Activated T-helper 1 cell treated with anti-CD3 and anti-CD28 coated beads, Interleukin-12 subunit alpha, Interleukin-12 subunit beta, Interleukin-2, Interleukin-4 antibody, amounts not matched to agents 30 ng/mL and 10 ng/mL and 1 ng/mL, durations not matched to agents 14 hours and 24 hours and 36 hours (primary cell): Measurements from ENCODE around the gene CD69. TPM values are rescaled to one million over a fixed set of nuclear protein-coding genes. Genes with fewer than 3 reads are reported as not detected.
"Not testable (repeated sequence)": the region's sequence is repeated elsewhere in the genome, so short reads cannot be mapped to it uniquely, and the experiment has no call there.

ENCODE experiments used
- DNase-seq: peaks from one replicate; pipeline ENCODE4 v3.0.0; 2021; ENCODE audit warnings: low spot score
- H3K27ac Mint-ChIP-seq: one replicate; pipeline ENCODE4 v1.8.0; 2021; ENCODE audit warnings: mild to moderate bottlenecking, mixed read lengths
- H3K27me3 Mint-ChIP-seq: one replicate; pipeline ENCODE4 v1.8.0; 2022; ENCODE audit warnings: mild to moderate bottlenecking, moderate library complexity, mixed read lengths; ENCODE audit not compliant: insufficient read depth
- H3K36me3 Mint-ChIP-seq: one replicate; pipeline ENCODE4 v1.8.0; 2021; ENCODE audit warnings: low read depth, mixed read lengths
- H3K4me1 Mint-ChIP-seq: one replicate; pipeline ENCODE4 v1.8.0; 2021; ENCODE audit warnings: low read depth, mixed read lengths
- H3K4me3 Mint-ChIP-seq: one replicate; pipeline ENCODE4 v1.8.0; 2021; ENCODE audit warnings: mild to moderate bottlenecking, moderate library complexity, mixed read lengths
- H3K9me3 Mint-ChIP-seq: one replicate; pipeline ENCODE4 v1.8.0; 2021; ENCODE audit warnings: mixed read lengths
- intact Hi-C: fragments of 100-400 bp; cut with micrococcal nuclease; formaldehyde crosslinking; loops from one replicate; pipeline ENCODE4 v1.15.1; 2024
- total RNA-seq: library from RNA; stranded (reverse); gene quantifications from 2 replicates; pipeline ENCODE4 v1.2.3, GENCODE V29; 2022

The CD69 gene
- total RNA-seq, 1 donor from 2014 or later, result 93.2 TPM

DNA sequence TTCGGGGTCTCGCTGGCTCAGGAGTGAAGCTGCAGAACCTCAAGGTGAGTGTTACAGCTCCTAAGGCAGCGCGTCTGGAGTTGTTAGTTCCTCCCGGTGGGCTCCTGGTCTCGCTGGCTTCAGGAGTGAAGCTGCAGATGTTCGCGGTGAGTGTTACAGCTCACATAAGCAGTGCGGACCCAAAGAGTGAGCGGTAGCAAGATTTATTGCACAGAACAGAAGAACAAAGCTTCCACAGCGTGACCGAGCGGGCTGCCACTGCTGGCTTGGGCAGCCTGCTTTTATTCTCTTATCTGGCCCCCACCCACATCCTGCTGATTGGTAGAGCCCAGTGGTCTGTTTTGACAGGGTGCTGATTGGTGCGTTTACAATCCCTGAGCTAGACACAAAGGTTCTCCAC is 21.8 kb downstream of the CD69 start:
- not testable (repeated sequence) for DNase-seq, H3K27ac Mint-ChIP-seq
- H3K4me1 Mint-ChIP-seq, result peaks cover 75% of the 10 kb centered on the region

GRCh38 chr12:9736936-9737705 is 23.6 kb downstream of the CD69 start:
- H3K36me3 Mint-ChIP-seq, result peaks cover 13% of the 10 kb centered on the region
- no peak for DNase-seq
- H3K4me3 Mint-ChIP-seq, result peak overlapping the region; percentile 57
- intact Hi-C loops, result no loop called here
- H3K9me3 Mint-ChIP-seq, result peaks cover 16% of the 10 kb centered on the region
- H3K27me3 Mint-ChIP-seq, result no peaks in the 10 kb centered on the region
- peak overlapping the region; percentile 87 for H3K27ac Mint-ChIP-seq
- H3K4me1 Mint-ChIP-seq, result peaks cover 76% of the 10 kb centered on the region

More for the DNA sequence above, 21.8 kb downstream of the CD69 start:
- intact Hi-C loops, H3K27me3 Mint-ChIP-seq, H3K36me3 Mint-ChIP-seq: not testable (repeated sequence)
- peaks cover 16% of the 10 kb centered on the region for H3K9me3 Mint-ChIP-seq
- peak overlapping the region; percentile 32 for H3K4me3 Mint-ChIP-seq

- H3K27ac Mint-ChIP-seq, result no peak overlapping the region
- peaks cover 12% of the 10 kb centered on the region for H3K36me3 Mint-ChIP-seq
- no peak for DNase-seq
- intact Hi-C loops, result no loop called here
- H3K27me3 Mint-ChIP-seq, result no peaks in the 10 kb centered on the region
- H3K9me3 Mint-ChIP-seq, result peaks cover 14% of the 10 kb centered on the region
- no peak overlapping the region for H3K4me3 Mint-ChIP-seq
- H3K4me1 Mint-ChIP-seq, result peaks cover 78% of the 10 kb centered on the region
Measured at GRCh38 chr12:9735601-9736000, 25.1 kb downstream of the CD69 start.

DNA sequence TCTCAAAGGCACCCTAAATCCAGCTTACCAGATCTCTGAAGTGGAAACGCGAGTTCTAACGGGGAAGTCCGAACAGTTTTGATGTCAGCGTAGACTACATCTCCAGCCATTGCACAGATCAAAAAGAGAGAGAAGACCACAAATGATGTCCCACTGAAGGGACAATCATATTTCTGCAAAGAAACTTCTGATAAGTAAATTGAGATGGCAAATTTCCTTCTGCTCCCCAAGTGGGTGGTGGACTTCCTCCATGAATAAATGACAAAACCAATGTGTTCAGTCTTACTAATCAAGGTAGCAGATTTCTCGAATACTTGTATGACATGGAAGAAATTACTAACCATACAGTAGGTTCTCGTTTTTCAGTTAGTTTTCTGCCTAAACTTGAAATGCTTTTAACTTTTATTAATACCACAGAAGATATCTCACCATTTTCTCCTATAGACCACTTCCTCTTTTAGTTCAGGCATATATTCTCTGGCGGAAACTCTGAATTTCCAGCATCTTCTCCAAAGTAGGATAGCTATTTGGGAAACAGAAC is 27.7 kb downstream of the CD69 start, which contains the start of gene CLECL1:
Gene CLECL1 (minus strand): TSS at position 177 of the 541 bp plus-strand sequence.
- intact Hi-C loops, result loop anchor here (1.0 to 5.0 kb wide), 9 partner anchors 8 to 708 kb away; partner anchors contain the start of gene CLEC2D
- H3K36me3 Mint-ChIP-seq, result peaks cover 6% of the 10 kb centered on the region
- no peaks in the 10 kb centered on the region for H3K27me3 Mint-ChIP-seq
- H3K4me3 Mint-ChIP-seq, result peak within 1 kb of the TSS; percentile 87
- H3K27ac Mint-ChIP-seq, result peak within 1 kb of the TSS; percentile 89
- peaks cover 4% of the 10 kb centered on the region for H3K9me3 Mint-ChIP-seq
- H3K4me1 Mint-ChIP-seq, result peaks cover 76% of the 10 kb centered on the region
- DNase-seq, result no peak

- peaks cover 8% of the 10 kb centered on the region for H3K36me3 Mint-ChIP-seq
- H3K4me3 Mint-ChIP-seq, result peak overlapping the region; percentile 87
- intact Hi-C loops, result loop anchor here (1.0 to 5.0 kb wide), 6 partner anchors 23 to 706 kb away; no protein-coding TSS in a partner anchor
- peaks cover 4% of the 10 kb centered on the region for H3K9me3 Mint-ChIP-seq
- DNase-seq, result no peak
- peak overlapping the region; percentile 78 for H3K27ac Mint-ChIP-seq
- H3K27me3 Mint-ChIP-seq, result no peaks in the 10 kb centered on the region
- peaks cover 66% of the 10 kb centered on the region for H3K4me1 Mint-ChIP-seq
Measured at GRCh38 chr12:9731797-9732196, 28.9 kb downstream of the CD69 start.

DNA sequence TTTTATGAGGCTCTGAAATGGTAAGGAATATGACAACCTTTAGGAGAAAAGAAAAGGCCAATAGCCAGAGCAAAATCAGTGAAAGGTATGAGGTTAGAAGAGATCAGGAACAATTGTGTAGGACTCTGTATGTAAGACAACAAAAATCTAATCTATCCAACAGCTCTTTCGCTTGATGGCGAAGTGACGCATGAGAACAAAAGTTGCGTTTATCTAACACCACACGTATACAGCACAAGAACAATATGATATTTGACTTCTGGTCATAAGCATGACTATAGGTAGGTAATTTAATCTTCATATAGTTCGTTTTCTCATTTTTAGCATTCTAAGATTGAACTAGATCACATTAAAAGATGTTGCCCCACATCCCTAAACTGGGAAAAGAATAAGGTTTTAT is 29.3 kb downstream of the CD69 start:
- Mint-ChIP-seq H3K9me3 (peaks cover 4% of the 10 kb centered on the region), H3K27me3 (no peaks in the 10 kb centered on the region), H3K4me1 (peaks cover 63% of the 10 kb centered on the region), H3K27ac (peak overlapping the region; percentile 78), H3K4me3 (peak overlapping the region; percentile 87), H3K36me3 (peaks cover 8% of the 10 kb centered on the region)
- DNase-seq, result no peak
- intact Hi-C loops, result loop anchor here (5.0 kb wide), 2 partner anchors 284 to 571 kb away; no protein-coding TSS in a partner anchor

GRCh38 chr12:9730591-9730990 is 30.1 kb downstream of the CD69 start:
- H3K4me3 Mint-ChIP-seq, result peak overlapping the region; percentile 87
- peaks cover 8% of the 10 kb centered on the region for H3K36me3 Mint-ChIP-seq
- DNase-seq, result no peak
- intact Hi-C loops, result loop anchor here (5.0 kb wide), 2 partner anchors 283 to 572 kb away; no protein-coding TSS in a partner anchor
- peaks cover 66% of the 10 kb centered on the region for H3K4me1 Mint-ChIP-seq
- no peaks in the 10 kb centered on the region for H3K9me3 Mint-ChIP-seq
- peak overlapping the region; percentile 58 for H3K27ac Mint-ChIP-seq
- H3K27me3 Mint-ChIP-seq, result peaks cover 2% of the 10 kb centered on the region

- Mint-ChIP-seq H3K9me3 (no peaks in the 10 kb centered on the region), H3K4me3 (peak overlapping the region; percentile 33), H3K27me3 (peaks cover 2% of the 10 kb centered on the region), H3K4me1 (peaks cover 67% of the 10 kb centered on the region), H3K27ac (no peak overlapping the region), H3K36me3 (peaks cover 9% of the 10 kb centered on the region)
- intact Hi-C loops, result loop anchor here (5.0 kb wide), 2 partner anchors 283 to 572 kb away; no protein-coding TSS in a partner anchor
- no peak for DNase-seq
Measured at GRCh38 chr12:9730011-9730410, 30.7 kb downstream of the CD69 start.

DNA sequence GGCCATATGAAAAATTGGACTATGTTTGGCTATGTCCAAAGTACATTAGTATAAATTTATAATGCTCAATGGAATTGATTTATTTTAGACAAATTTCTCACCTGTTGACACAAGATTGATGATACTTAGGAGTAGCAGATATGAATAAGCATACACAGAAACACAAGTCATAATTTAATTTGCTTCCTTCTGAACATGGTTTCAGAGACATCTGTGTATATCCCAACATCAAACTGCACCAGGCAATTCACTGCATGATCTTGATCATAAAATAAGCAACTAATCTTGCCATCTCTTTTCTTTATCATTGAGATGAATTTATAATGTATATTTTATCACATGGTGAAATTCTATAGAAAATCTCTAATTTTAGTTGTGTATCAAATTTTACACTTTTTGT is 31.6 kb downstream of the CD69 start:
- H3K4me1 Mint-ChIP-seq, result peaks cover 68% of the 10 kb centered on the region
- DNase-seq, result no peak
- H3K9me3 Mint-ChIP-seq, result no peaks in the 10 kb centered on the region
- peaks cover 2% of the 10 kb centered on the region for H3K27me3 Mint-ChIP-seq
- intact Hi-C loops, result no loop called here
- H3K36me3 Mint-ChIP-seq, result peaks cover 9% of the 10 kb centered on the region
- H3K27ac Mint-ChIP-seq, result no peak overlapping the region
- no peak overlapping the region for H3K4me3 Mint-ChIP-seq

- H3K4me3 Mint-ChIP-seq, result no peak overlapping the region
- H3K4me1 Mint-ChIP-seq, result peaks cover 63% of the 10 kb centered on the region
- no peaks in the 10 kb centered on the region for H3K9me3 Mint-ChIP-seq
- H3K27ac Mint-ChIP-seq, result no peak overlapping the region
- no peak for DNase-seq
- intact Hi-C loops, result no loop called here
- peaks cover 11% of the 10 kb centered on the region for H3K36me3 Mint-ChIP-seq
- peaks cover 4% of the 10 kb centered on the region for H3K27me3 Mint-ChIP-seq
Measured at GRCh38 chr12:9727813-9728212, 32.9 kb downstream of the CD69 start.

- peaks cover 59% of the 10 kb centered on the region for H3K4me1 Mint-ChIP-seq
- H3K27ac Mint-ChIP-seq, result no peak overlapping the region
- intact Hi-C loops, result no loop called here
- peaks cover 22% of the 10 kb centered on the region for H3K36me3 Mint-ChIP-seq
- no peak overlapping the region for H3K4me3 Mint-ChIP-seq
- H3K27me3 Mint-ChIP-seq, result peaks cover 4% of the 10 kb centered on the region
- H3K9me3 Mint-ChIP-seq, result no peaks in the 10 kb centered on the region
- DNase-seq, result no peak
Measured at GRCh38 chr12:9725213-9725870, 35.4 kb downstream of the CD69 start.

DNA sequence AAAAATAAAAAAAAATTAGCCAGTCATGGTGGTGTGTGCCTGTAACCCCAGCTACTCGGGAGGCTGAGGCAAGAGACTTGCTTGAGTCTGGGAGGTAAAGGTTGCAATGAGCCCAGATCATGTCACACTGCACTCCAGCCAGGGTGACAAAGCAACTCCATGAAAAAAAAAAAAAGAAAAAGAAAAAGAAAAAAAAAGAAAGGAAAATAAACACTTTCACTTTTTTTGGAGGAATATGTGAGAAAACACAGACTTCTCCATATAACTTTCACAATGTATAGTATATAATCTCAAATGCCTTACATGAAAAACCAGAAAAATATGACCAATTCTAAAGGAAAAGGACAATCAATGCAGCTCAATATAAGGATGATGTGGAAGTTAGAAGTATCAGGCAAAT is 36.7 kb downstream of the CD69 start:
- intact Hi-C loops, result no loop called here
- Mint-ChIP-seq H3K4me3 (no peak overlapping the region), H3K27ac (no peak overlapping the region), H3K27me3 (peaks cover 4% of the 10 kb centered on the region), H3K36me3 (peaks cover 25% of the 10 kb centered on the region), H3K4me1 (peaks cover 53% of the 10 kb centered on the region), H3K9me3 (no peaks in the 10 kb centered on the region)
- DNase-seq, result no peak
